Pulmonary artery endothelial cell (primary cell): ENCODE data around the gene TNNI3K. TPM values are rescaled to one million over a fixed set of nuclear protein-coding genes. Genes with fewer than 3 reads are reported as not detected.
"Not testable (repeated sequence)": the region's sequence is repeated elsewhere in the genome, so short reads cannot be mapped to it uniquely, and the experiment has no call there.

Experiments
- DNase-seq: peaks from one replicate; pipeline ENCODE4 v3.0.0-alpha.2; 2011; ENCODE audit warnings: low read depth, low spot score
- total RNA-seq: library from RNA; depleted of rRNA; stranded (reverse); fragments of >200 nt; gene quantifications from 2 replicates; pipeline ENCODE4 v1.2.3, GENCODE V29; 2014

Gene TNNI3K
- total RNA-seq: 0.20 TPM in 1 of 2 replicates, not detected in the other

- no peak for DNase-seq
Measured at GRCh38 chr1:74235153-74235552, at the start of gene TNNI3K. TSS of gene TNNI3K (plus strand) at chr1:74235387. CDS start at chr1:74235452, 65 bp downstream.

- no peak for DNase-seq
Measured at GRCh38 chr1:74193908-74194307, 41.3 kb upstream of the TNNI3K start.

GRCh38 chr1:74195339-74195738 lies 39.8 kb upstream of the TNNI3K start:
- DNase-seq: no peak

GRCh38 chr1:74197255-74197654 lies 37.9 kb upstream of the TNNI3K start:
- no peak for DNase-seq

- peak; percentile 69 for DNase-seq
Measured at GRCh38 chr1:74197657-74198552, 37.3 kb upstream of the TNNI3K start, which contains the start of the genes FPGT and LRRIQ3. TSS of gene FPGT (plus strand) at chr1:74198242. CDS start at chr1:74198279, 37 bp downstream. TSS of gene LRRIQ3 (minus strand) at chr1:74198176. CDS start at chr1:74183684, 14,492 bp downstream.

- DNase-seq: no peak
Measured at GRCh38 chr1:74199504-74199903, 35.7 kb upstream of the TNNI3K start.

- DNase-seq: no peak
Measured at GRCh38 chr1:74205266-74205665, 29.9 kb upstream of the TNNI3K start.

- DNase-seq: no peak
Measured at GRCh38 chr1:74215229-74215628, 20.0 kb upstream of the TNNI3K start.

- DNase-seq: no peak
Measured at GRCh38 chr1:74222701-74223100, 12.5 kb upstream of the TNNI3K start.

- DNase-seq: no peak
Measured at GRCh38 chr1:74223453-74223852, 11.7 kb upstream of the TNNI3K start.

- DNase-seq: no peak
Measured at GRCh38 chr1:74236440-74236839, 1.3 kb downstream of the TNNI3K start.

- DNase-seq: no peak
Measured at GRCh38 chr1:74237035-74237434, 1.8 kb downstream of the TNNI3K start.

GRCh38 chr1:74237787-74238186 lies 2.6 kb downstream of the TNNI3K start:
- DNase-seq: no peak

GRCh38 chr1:74245168-74245772 lies 10.1 kb downstream of the TNNI3K start:
- no peak for DNase-seq

GRCh38 chr1:74246315-74246714 lies 11.1 kb downstream of the TNNI3K start:
- no peak for DNase-seq

- no peak for DNase-seq
Measured at GRCh38 chr1:74247881-74248528, 12.8 kb downstream of the TNNI3K start.

- DNase-seq: not testable (repeated sequence)
Measured at GRCh38 chr1:74253243-74253824, 18.1 kb downstream of the TNNI3K start.

GRCh38 chr1:74266001-74266400 lies 30.8 kb downstream of the TNNI3K start:
- DNase-seq: no peak

GRCh38 chr1:74271503-74271902 lies 36.3 kb downstream of the TNNI3K start:
- DNase-seq: no peak

GRCh38 chr1:74280642-74281396 lies 45.6 kb downstream of the TNNI3K start:
- DNase-seq: no peak

- no peak for DNase-seq
Measured at GRCh38 chr1:74286414-74286813, 51.2 kb downstream of the TNNI3K start.
